Measurements from ENCODE around the gene SYNPO.

Gene SYNPO

GRCh38 chr5:150641824-150642566 lies 1.5 kb downstream of the SYNPO start:
- Histone ChIP-seq H4K20me1 (ENCODE audit: control insufficient read depth, insufficient read depth, low read depth, low read length) (no peaks in the 10 kb centered on the region), H3K27ac (ENCODE audit: low read depth, low read length) (no peak overlapping the region), H3K79me2 (ENCODE audit: control insufficient read depth, low read length) (no peaks in the 10 kb centered on the region), H3K27me3 (ENCODE audit: control insufficient read depth, low read length) (peaks cover 39% of the 10 kb centered on the region), H3K4me3 (ENCODE audit: low read length) (no peak overlapping the region), H3K4me2 (ENCODE audit: low read length) (no peak overlapping the region), H3K4me1 (ENCODE audit: control insufficient read depth, low read length) (no peaks in the 10 kb centered on the region), H3F3A (ENCODE audit: control insufficient read depth, insufficient read depth) (no peaks in the 10 kb centered on the region), H3K36me3 (ENCODE audit: control insufficient read depth, low read length) (no peaks in the 10 kb centered on the region), H3K9me3 (ENCODE audit: control insufficient read depth, insufficient read depth, low read length) (no peaks in the 10 kb centered on the region), H3K9me2 (replicated peaks; ENCODE audit: control insufficient read depth, low read length) (no peaks in the 10 kb centered on the region)
- TF ChIP-seq EZH2phosphoT487 (IDR thresholded peaks at IDR 0.05; ENCODE audit: borderline replicate concordance, low read length), result no peak
- TF ChIP-seq CTCF (IDR thresholded peaks at IDR 0.05; ENCODE audit: low read depth, low read length, poor library complexity, severe bottlenecking), result no peak

GRCh38 chr5:150642567-150642927 lies 2.1 kb downstream of the SYNPO start:
- peaks cover 33% of the 10 kb centered on the region for H3K27me3 ChIP-seq (ENCODE audit: control insufficient read depth, low read length)
- H3K4me3 ChIP-seq (ENCODE audit: low read length), result no peak overlapping the region
- H3F3A ChIP-seq (ENCODE audit: control insufficient read depth, insufficient read depth), result no peaks in the 10 kb centered on the region
- no peak overlapping the region for H3K4me2 ChIP-seq (ENCODE audit: low read length)
- no peak for TF ChIP-seq CTCF (IDR thresholded peaks at IDR 0.05; ENCODE audit: low read depth, low read length, poor library complexity, severe bottlenecking)
- no peak for TF ChIP-seq EZH2phosphoT487 (IDR thresholded peaks at IDR 0.05; ENCODE audit: borderline replicate concordance, low read length)
- no peak overlapping the region for H3K27ac ChIP-seq (ENCODE audit: low read depth, low read length)
- H3K36me3 ChIP-seq (ENCODE audit: control insufficient read depth, low read length), result no peaks in the 10 kb centered on the region
- H3K4me1 ChIP-seq (ENCODE audit: control insufficient read depth, low read length), result no peaks in the 10 kb centered on the region
- H3K9me2 ChIP-seq (replicated peaks; ENCODE audit: control insufficient read depth, low read length), result no peaks in the 10 kb centered on the region
- H4K20me1 ChIP-seq (ENCODE audit: control insufficient read depth, insufficient read depth, low read depth, low read length), result no peaks in the 10 kb centered on the region
- H3K79me2 ChIP-seq (ENCODE audit: control insufficient read depth, low read length), result no peaks in the 10 kb centered on the region
- H3K9me3 ChIP-seq (ENCODE audit: control insufficient read depth, insufficient read depth, low read length), result no peaks in the 10 kb centered on the region

DNA sequence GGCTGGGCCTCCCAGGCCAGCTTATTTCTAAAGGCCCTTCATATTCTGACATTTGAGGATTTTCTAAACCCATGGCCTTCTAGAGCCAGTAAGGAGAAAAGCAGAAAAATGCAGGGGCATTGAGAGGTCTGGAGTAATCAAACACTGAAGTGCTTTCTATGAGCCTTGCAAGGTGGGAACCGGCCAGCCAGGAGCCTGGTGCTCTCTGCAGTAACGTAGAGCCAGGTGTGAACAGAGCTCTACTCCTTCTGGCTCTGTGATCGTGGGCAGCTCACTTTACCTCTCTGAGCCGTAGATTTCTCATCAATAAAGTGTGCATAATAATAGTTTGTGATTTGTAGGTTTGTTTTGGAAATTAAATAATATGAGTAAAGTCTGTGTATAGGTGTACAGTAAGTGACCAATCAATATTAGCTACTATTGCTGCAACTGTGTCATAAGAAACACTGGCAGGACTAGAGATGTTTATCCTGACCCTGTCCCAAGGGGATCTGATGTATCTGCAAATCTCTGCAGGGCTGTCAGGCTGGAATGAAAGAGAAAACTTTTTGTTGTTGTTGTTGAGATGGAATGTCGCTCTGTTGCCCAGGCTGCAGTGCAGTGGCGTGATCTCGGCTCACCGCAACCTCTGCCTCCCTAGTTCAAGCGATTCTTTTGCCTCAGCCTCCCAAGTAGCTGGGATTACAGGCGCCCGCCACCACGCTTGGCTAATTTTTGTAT lies 2.7 kb downstream of the SYNPO start:
- H4K20me1 ChIP-seq (ENCODE audit: control insufficient read depth, insufficient read depth, low read depth, low read length), result no peaks in the 10 kb centered on the region
- H3K4me2 ChIP-seq (ENCODE audit: low read length), result no peak overlapping the region
- H3K27ac ChIP-seq (ENCODE audit: low read depth, low read length), result no peak overlapping the region
- H3K27me3 ChIP-seq (ENCODE audit: control insufficient read depth, low read length), result peaks cover 33% of the 10 kb centered on the region
- H3K79me2 ChIP-seq (ENCODE audit: control insufficient read depth, low read length), result no peaks in the 10 kb centered on the region
- no peaks in the 10 kb centered on the region for H3K9me2 ChIP-seq (replicated peaks; ENCODE audit: control insufficient read depth, low read length)
- TF ChIP-seq CTCF (IDR thresholded peaks at IDR 0.05; ENCODE audit: low read depth, low read length, poor library complexity, severe bottlenecking) (no peak), EZH2phosphoT487 (IDR thresholded peaks at IDR 0.05; ENCODE audit: borderline replicate concordance, low read length) (no peak)
- H3K9me3 ChIP-seq (ENCODE audit: control insufficient read depth, insufficient read depth, low read length), result no peaks in the 10 kb centered on the region
- H3K4me3 ChIP-seq (ENCODE audit: low read length), result no peak overlapping the region
- no peaks in the 10 kb centered on the region for H3K36me3 ChIP-seq (ENCODE audit: control insufficient read depth, low read length)
- no peaks in the 10 kb centered on the region for H3K4me1 ChIP-seq (ENCODE audit: control insufficient read depth, low read length)
- no peaks in the 10 kb centered on the region for H3F3A ChIP-seq (ENCODE audit: control insufficient read depth, insufficient read depth)

Measured in DOHH2 (cell line).